Astrocyte of the cerebellum (primary cell): ENCODE results near the gene TOM1L2.

Experiments
- DNase-seq: peaks from one replicate; pipeline ENCODE4 v3.0.0-alpha.2; 2011; ENCODE audit warnings: low read depth
- H3K4me3 ChIP-seq: 2 replicates; pipeline ENCODE4 v1.5.1; 2011; ENCODE audit warnings: mild to moderate bottlenecking, low read depth, low read length, moderate library complexity
- in situ Hi-C: cut with HindIII; loops from 2 replicates; pipeline ENCODE4 v1.10.0; 2017; ENCODE audit warnings: low sequenced_read_pairs
- TF ChIP-seq, protein P1 (sequence below): IDR thresholded peaks from 2 replicates; pipeline ENCODE4 v1.5.1; 2012; ENCODE audit warnings: low read length, low read depth, moderate library complexity, mild to moderate bottlenecking; ENCODE audit errors: missing control alignments

Gene TOM1L2

DNA sequence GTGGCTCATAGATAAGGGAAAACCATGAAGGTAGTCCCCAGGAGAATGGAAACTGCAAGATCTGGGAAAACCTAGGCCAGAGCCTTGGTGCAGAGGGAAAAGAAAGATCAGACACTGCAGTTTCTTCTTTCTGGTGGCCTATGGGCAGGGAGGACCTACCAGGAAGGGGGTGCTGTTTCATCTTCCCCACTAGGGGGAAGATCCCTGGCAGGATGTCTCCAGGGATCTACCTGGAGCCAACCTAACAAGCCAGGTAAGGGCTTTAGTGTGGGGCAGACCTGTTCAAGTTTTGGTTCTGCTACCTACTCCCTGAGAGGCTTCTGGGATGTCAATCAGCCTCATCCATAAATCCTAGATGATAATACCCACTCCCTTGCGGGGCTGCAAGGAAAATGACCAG, 21.4 kb downstream of the TOM1L2 start:
- H3K4me3 ChIP-seq: no peak overlapping the region
- no peak for DNase-seq
- in situ Hi-C loops: no loop called here
- TF ChIP-seq, protein P1, sequence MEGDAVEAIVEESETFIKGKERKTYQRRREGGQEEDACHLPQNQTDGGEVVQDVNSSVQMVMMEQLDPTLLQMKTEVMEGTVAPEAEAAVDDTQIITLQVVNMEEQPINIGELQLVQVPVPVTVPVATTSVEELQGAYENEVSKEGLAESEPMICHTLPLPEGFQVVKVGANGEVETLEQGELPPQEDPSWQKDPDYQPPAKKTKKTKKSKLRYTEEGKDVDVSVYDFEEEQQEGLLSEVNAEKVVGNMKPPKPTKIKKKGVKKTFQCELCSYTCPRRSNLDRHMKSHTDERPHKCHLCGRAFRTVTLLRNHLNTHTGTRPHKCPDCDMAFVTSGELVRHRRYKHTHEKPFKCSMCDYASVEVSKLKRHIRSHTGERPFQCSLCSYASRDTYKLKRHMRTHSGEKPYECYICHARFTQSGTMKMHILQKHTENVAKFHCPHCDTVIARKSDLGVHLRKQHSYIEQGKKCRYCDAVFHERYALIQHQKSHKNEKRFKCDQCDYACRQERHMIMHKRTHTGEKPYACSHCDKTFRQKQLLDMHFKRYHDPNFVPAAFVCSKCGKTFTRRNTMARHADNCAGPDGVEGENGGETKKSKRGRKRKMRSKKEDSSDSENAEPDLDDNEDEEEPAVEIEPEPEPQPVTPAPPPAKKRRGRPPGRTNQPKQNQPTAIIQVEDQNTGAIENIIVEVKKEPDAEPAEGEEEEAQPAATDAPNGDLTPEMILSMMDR: peak; percentile 32

DNA sequence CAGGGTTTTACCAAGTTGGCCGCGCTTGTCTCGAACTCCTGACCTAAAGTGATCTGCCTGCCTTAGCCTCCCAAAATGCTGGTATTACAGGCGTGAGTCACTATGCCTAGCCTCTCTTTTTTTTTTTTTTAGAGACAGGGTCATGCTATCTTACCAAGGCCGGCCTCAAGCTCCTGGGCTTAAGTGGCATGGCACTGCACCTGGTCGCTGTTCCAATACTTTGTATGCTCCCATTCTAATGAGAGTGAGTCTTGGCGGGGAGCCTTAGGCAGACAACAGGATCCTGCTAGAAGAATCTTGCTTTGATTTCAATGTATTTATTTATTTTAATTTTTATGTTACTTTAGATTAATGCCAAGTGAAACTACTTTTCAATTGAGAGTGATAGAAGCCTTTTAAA, 21.9 kb downstream of the TOM1L2 start:
- in situ Hi-C loops: no loop called here
- H3K4me3 ChIP-seq: no peak overlapping the region
- DNase-seq: no peak
- TF ChIP-seq, protein P1: no peak

DNA sequence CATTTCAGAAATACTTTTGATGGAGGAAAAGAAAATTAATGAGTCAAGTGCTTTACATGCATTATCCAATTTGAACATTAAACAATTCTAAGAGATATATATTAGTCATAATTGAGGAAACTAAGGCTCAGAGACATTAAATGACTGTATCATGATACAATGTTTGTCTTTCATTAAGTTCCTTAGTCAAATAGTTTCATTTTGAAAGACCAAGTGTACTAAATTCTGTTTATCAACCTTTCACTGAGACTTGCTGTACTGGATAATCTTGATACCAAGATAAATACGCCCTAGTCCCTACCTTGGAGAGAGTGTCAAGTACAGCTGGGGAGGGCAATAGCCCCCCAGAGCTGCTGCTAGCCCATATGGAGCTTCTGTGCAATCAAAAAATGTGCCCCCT, 24.2 kb downstream of the TOM1L2 start:
- H3K4me3 ChIP-seq: no peak overlapping the region
- TF ChIP-seq, protein P1: no peak
- DNase-seq: no peak
- in situ Hi-C loops: no loop called here

DNA sequence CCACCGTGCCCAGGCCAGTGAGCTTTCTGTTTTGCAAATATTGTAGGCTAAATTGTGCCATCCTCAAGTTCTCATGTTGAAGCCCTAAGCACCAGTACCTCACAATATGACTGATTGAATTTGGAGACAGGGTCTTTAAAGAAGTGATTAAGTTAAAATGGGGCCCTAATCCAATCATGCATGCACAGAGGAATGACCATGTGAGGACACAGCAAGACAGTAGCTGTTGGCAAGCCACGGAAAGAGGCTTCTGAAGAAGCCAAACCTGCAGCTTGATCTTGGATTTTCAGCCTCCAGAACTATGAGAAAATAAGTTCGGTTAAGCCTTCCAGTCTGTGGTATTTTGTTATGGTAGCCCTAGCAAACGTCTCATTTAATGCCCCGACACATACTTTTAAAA, 24.9 kb downstream of the TOM1L2 start:
- H3K4me3 ChIP-seq: no peak overlapping the region
- TF ChIP-seq, protein P1: no peak
- in situ Hi-C loops: no loop called here
- DNase-seq: no peak

DNA sequence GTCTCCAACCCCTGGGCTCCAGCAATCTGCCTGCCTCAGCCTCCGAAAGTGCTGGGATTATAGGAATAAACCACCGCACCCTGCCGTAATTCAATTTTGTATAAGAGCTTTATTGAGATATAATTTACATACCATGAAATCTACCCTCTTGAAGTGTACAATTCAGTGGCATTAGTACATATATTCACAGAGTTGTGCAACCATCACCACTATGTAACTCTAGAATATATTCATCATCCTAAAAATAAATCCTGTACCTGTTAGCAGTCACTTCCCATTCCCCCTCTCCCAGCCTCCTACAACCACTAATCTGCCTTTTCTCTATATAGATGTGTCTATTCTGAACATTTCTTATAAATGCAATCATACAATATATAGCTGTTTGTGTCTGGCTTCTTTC, 26.1 kb downstream of the TOM1L2 start:
- TF ChIP-seq, protein P1: no peak
- in situ Hi-C loops: no loop called here
- no peak for DNase-seq
- H3K4me3 ChIP-seq: no peak overlapping the region

DNA sequence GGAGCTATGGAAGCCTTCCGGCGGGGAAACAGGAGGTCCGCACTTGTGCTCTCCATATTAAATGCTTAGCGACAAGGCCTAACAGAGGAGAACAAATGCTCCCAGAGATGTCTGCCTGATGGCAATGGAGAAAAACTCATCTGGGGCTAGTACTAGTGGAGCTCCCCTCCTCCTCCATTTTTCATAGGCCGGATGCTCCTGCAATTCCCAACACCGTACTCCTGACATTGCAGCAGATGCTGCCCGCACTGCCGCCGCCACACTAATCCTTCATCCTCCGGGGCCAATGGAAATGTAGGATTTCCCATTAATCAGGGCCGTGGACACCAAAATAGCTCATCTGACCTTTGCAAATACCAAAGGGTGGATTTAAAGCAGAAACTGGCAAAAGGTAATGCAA, 27.5 kb downstream of the TOM1L2 start:
- no peak for DNase-seq
- no peak overlapping the region for H3K4me3 ChIP-seq
- TF ChIP-seq, protein P1: no peak
- in situ Hi-C loops: no loop called here

DNA sequence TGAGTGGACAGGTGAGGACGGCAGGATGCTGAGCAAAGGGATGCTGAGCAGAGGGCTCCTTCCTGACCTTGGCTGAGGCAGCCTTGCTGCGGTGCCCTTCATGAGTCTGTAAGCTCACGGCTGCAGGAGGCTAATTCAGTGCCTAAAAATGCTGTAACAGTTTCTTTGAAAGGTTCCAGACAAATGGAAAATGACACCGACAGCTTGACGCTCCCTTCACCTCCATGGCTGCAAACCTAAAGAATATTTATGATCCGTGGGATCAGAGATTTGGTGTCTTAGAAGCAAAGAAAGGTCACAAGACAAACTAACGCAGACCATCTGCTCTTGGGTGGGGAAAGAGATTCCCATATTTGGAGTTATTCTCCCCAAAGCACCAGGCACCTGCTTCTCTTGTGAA, 28.0 kb downstream of the TOM1L2 start:
- TF ChIP-seq, protein P1: no peak
- no peak overlapping the region for H3K4me3 ChIP-seq
- in situ Hi-C loops: no loop called here
- DNase-seq: no peak
